Middle frontal gyrus (tissue), 1 donor: ENCODE measurements around the gene HKDC1.
"Not testable (repeated sequence)": the region's sequence is repeated elsewhere in the genome, so short reads cannot be mapped to it uniquely, and the experiment has no call there.

ENCODE experiments used
- DNase-seq: peaks from one replicate; pipeline ENCODE4 v3.0.0-alpha.2; 2015; ENCODE audit warnings: low spot score; ENCODE audit errors: extremely low spot score

The HKDC1 gene

DNA sequence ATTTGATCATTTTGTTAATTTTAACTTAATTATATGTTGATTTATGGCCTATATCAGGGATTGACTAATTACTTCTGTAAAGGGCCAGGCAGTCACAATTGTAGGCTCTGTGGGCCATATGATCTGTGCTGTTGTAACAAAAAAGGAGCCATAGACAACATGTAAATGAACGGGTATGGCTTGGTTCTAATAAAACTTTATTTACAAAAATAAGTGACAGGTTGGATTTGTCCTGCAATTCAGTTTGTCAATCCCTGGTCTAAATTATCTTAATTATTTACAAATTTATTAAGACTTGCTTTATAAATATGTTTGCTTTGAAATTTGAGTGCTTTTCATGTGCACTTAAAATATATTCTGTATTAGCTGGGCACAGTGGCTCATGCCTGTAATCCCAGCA lies 55.3 kb downstream of the HKDC1 start:
- DNase-seq: no peak

DNA sequence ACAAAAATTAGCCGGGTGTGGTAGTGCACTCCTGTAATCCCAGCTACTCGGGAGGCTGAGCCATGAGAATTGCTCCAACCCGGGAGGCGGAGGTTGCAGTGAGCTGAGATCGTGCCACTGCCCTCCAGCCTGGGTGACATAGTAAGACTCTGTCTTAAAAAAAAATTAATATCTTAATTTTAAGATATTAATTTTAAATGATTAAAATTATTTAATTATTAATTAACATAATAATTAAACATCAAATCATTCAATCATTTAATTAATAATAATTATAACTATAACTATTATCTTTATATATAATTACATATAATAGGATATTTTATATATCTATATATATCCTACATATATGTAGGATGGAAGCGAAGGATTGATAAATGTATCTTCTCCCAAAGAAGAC lies 56.4 kb downstream of the HKDC1 start:
- no peak for DNase-seq

DNA sequence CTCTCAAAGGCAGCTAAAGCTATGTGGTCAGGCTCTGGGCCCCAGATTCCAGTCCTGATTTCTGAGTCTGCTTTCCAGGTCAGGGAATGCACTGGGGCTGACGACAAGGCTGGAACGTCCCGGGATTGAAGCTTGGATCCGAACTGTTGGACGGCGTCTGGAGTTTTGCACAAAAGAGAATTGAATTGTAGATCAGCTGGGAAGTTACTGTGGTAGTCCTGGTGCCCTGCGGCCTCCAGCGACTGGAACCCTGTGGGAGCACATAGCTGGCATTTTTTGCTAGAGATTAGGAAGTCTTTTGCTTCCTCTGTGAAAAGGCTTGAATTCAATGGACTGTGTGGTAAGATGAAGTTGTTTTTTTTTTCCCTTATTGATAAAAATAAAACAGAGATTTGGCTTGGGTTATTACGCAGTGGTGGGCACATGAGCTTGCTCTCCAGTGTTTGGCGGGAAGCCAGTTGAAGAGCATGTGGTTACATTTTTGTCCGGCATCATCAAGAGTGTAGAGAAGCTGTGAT lies 58.4 kb downstream of the HKDC1 start, which contains the start of gene HK1:
Gene HK1, plus strand, starts transcription at position 51 of the 518 bp plus-strand sequence.
- DNase-seq: no peak

DNA sequence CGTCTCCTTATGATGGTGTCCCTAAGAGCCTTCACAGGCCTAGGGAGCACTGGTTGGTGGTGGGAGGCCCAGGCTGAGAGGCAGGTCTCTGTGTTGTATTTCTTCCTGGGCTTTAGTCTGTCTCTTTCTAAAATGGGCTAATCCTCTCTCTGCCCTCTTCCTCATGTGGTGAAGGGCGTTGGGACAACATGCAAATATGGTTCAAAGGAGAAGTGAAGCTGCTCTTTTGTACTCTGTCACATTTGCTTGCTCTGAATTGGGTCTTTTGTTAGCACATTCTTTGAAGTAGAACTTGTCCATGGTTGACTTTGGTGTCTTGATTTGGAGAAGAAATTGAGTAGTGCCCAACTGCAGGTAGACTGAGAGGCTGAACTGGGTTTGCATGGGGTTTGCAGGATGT lies 59.0 kb downstream of the HKDC1 start:
- no peak for DNase-seq

DNA sequence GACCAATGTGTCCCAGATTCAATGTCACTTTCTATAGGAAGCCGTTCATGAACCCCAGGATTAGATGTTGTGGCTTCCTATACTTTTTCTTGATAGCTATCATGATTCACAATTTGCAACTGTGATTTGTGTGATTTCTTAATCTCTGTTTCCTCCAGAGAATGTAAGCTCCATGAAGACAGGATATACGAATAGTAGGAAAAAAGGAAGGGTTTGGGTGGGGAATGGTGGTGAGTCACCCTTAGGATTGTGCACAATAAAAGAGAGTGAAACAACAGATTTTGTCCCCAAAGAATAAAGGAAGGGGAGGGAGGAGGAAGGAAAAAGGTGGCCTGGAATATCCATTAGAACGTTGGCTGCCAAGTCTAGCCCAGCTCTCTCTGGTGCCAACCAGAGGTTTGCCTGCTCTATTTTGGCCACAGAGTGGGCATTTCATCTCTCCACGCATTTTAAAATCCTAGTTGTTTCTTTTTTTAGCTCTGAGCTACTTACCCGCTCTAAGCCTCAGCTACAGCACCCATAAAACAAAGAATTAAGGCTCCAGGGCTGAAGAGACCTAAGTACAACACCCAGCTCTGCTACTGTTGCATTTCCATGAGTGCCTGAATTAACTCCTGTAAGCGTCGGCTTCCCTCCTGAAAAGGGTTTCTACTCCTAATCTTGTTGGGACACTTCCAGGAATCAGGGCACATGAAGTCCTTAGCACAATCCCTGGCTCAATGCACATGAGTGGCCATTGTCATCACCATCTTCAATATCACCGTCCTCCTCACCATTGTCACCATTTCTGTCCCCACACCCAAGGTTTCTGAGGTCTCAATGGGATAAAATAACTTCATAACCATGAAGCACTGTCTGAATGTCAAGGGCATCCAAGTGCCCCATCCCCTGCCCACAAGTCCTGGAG lies 61.6 kb downstream of the HKDC1 start:
- DNase-seq: no peak

DNA sequence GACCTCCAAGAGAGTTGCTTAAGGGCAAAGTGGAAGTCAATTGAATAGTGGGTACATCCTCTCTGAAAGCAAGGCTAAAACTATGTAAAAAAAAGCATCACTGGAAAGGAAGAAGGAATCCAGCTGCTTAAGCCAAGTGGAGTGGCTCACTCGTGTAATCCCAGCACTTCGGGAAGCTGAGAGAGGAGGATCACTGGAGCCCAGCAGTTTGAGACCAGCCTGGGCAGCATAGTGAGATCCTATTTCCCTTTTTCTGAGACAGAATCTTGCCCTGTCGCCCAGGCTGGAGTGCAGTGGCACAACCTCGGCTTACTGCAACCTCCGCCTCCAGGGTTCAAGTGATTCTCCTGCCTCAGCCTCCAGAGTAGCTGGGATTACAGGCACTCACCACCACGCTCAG lies 64.3 kb downstream of the HKDC1 start:
- DNase-seq: not testable (repeated sequence)

DNA sequence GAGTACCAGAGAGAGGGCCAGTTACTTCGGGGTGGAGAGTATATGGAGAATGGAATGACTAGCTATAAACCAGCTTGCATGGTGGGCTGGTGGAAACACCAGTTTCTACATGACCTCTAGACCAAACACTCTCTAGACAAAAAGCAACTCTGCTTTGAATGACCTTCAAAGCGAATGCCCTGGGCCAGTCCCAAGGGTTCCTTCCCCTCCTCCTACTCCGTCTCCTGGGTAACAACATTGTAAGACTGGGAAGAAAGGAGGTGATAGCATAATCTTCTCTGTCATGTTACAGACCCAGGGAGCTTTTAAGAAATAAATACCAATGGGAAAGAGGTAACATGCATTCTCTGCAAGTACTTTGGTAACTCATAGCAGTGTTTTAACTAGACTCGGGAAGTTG lies 65.6 kb downstream of the HKDC1 start:
- DNase-seq: no peak

DNA sequence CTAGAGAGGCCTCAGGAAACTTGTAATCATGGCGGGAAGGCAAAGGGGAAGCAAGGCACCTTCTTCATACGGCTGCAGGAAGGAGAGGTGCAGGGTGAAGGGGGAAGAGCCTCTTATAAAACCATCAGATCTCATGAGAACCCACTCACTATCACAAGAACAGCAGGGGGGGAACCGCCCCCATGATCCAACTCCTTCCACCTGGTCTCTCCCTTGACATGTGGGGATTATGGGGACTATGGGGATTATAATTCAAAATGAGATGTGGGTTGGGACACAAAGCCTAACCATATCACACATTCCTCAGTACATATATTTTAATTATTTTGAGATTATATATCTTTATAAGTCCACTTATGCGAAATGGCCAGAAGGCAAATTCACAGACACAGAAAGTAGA lies 67.0 kb downstream of the HKDC1 start:
- DNase-seq: no peak

DNA sequence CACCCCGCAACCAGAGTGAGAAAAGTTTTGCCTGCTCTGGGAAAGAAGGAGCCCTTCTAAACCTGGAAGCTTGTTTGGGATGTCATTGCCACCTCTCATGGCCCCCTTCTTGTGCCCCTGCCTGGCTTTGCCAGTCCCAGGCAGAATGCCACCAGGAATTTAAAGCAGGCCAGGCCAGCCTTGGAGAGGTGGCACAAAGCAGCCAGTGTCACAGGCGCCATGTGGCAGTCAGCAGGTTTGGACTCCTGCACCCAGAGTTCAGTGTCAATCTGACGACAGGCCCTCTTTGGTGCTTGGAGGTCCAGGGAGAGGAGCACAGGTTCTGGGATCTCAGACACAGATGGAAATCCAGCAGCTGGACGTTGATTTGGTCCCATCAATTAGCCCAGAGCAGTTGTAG lies 70.9 kb downstream of the HKDC1 start:
- DNase-seq: no peak

DNA sequence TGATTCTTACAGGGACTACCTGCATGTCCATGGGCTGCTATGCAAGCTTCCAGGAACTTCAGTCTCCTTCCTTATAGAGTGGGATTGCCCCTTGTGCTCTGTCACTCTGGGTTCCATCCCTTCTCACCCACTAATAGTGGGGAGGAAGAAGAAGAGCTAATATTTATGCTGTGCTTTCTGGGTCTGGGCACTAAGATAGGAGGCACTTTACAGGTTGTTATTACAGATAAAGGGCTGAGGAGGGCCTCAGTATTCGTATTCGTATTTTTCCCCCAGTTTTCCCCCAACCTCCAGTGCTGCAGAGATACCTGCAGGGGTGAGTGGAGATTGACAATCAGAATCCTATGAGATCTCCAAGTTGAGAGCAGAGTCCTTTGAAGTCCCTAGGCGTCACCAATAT lies 72.3 kb downstream of the HKDC1 start:
- DNase-seq: no peak

DNA sequence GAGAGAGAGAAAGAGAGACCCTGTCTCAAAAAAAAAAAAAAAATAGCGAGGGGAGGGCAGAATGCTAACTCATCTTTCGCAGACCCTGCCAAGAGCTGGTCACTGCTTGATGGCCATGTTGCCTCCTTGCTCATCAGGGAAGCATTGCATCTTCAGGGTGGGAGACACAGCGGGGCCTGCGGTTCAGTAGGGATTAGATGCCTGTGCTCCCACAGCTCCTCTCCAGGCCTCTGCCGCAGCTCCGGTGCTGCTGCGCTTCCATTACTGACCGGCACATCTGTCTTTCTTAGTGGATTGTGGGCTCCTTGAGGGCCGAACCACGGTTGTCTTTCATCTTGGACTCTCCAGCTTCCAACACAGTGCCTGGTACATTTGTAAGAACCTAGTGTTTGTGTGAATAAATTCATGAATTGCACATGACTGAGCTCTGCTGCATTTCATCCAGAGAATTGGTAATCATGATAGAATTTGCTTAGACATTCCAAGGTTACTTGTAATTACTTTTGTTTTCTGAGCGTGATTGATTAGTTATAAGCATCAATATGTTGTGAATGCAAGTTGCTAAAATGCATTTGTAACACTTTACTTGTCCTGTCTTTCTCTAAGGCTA lies 75.0 kb downstream of the HKDC1 start:
- no peak for DNase-seq

DNA sequence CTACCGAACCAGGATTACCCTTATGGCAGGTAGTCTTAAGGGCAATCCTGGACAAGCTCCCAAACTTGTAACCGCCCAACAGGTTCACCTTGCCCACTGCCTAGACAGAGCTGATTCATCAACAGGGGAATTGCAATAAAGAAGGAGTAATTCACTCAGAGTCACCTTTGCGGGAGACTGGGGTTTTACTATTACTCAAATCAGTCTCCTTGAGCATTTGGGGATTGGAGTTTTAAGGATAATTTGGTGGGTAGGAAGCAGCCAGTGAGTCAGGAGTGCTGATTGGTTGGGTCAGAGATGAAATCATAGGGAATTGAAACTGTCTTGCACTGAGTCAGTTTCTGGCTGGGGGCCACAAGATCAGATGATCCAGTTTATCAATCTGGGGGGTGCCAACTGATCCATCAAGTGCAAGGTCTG lies 83.5 kb downstream of the HKDC1 start:
- DNase-seq: no peak

DNA sequence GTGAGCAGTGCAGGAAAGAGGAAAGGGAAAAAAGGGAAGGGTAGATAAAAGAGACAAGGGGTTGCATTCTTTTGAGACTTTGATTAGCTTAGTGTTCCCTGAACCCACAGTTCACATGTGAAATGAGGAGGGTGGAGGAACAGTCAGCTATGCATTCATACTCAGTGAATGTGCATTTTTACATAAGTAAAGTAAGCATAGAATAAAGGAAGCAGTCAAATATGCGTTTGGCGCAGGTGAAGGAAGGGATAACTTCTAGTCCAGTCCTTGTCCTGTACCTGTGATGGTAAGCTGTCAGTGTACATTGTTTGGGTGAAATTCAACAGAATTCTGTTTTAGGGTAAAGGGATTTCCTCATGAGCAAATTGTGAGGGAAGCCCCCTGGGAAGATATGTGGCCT lies 86.3 kb downstream of the HKDC1 start:
- DNase-seq: no peak

DNA sequence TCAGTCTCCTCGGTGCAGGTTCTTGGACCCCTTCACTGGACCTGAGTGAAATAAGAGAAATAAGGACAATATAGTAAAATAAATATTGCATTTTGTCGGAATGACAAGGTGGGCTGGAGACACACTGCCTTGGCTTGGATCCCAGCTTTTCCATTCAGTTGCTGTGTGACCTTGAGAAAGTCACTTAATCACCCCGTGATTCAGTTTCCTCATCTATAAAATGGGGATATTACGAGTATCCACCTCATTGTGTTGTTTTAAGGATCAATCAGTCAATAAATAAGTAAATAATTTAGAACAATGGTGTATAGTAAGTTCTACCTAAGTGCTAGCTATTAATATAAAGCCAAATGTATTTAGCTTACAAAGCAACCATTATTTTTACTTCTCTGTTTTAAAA lies 87.3 kb downstream of the HKDC1 start:
- DNase-seq: no peak

DNA sequence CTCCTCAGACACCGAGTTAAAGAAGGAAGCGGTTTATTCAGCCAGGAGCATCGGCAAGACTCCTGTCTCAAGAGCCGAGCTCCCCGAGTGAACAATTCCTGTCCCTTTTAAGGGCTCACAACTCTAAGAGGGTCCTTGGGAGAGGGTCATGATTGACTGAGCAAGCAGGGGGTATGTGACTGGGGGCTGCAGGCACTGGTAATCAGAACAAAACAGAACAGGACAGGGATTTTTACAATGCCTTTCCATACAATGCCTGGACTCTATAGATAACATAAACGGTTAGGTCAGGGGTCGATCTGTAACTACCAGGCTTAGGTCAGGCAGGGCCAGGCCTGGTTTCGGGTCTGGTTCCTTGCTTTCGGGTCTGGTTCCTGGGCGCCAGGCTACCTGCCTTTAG lies 88.2 kb downstream of the HKDC1 start:
- not testable (repeated sequence) for DNase-seq

DNA sequence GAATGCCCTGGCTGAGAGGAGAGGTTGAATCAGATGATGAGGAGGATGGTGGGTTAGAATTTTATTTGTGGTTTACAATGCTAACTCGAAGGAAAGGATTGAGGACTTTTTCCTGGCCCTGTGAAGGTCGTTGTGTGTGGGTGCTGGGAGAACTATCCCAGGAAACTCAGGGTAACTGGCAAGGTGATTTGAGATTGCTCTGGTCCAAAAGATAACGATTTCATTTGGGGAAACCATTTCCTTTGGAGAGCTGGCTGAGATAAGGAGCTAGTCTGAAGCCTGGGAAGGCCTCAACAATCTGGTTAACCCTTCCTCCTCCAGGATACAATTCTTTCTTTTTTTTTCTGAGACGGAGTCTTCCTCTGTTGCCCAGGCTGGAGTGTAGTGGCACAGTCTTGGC lies 91.2 kb downstream of the HKDC1 start:
- DNase-seq: no peak

DNA sequence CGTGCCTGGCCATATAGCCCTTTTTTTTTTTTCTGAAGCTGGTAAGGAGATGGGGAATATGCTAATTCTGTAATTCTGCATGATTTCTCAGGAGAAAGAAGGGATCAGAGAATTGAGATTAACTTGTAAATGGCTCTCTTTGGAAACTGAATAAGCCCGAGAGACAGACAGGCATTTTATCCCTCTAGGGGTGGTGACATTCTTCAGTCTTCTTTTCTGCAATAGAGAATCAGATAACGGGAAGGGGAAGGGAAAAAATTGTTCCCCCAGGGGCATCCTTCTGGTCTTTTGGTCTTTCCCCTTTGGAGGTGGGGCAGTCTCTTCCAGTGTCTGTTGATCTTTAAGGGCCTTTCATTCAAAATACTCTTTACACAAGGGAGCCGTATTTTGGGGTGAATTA lies 92.4 kb downstream of the HKDC1 start:
- no peak for DNase-seq

DNA sequence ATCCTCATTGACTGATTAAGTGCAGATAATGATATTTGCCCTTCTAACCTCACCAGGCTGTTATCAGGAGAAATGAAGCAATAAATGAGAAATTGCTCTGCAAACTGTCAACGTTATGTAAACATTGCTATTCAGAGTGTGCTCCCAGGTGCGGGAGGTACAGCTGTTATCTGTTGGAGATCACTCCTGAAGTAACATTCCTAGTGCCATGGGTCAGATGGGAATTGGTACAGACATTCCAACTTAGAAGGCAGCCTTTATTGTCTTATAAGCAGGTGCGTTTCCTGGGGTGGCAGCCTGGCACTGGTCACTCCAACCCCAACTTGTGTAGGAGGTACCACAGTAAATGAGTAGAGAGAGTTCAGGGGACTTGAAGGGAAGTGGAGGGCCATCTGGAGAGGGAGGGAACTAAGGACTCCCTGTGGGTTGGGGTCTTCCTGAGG lies 95.0 kb downstream of the HKDC1 start:
- DNase-seq: no peak

DNA sequence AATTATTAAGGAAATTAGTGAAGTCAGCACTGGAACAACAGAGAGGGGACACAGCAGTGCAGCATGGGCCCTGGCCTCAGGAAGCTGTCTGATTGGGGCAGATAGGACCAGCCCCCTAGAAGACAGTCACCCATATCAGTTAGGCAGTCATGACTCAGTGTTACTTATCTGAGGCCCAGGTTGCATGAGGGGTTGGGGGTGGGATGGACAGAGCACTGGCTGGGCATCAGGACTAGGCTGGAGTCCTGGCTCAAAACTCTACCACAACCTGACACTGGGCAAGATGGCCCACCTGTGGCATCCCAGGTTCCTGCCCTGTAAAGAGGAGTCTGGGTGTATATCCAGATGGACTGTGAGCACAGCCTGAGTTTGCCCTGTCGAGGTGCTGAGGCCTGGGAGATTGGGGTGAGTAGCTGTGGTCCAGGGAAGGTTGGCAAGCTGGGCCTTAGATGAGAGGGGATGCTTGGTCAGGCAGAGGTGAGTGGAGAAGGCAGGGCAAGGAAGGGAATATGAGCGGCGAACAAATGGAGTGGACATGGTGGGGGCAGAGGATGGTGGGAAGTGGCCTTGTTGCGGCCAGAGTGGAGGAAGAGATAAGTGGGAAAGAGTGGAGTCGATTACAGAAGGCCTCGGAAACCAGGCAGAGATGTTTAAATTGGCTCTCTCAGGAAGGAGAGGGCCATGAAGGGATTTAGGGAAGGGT lies 95.6 kb downstream of the HKDC1 start:
- DNase-seq: no peak

DNA sequence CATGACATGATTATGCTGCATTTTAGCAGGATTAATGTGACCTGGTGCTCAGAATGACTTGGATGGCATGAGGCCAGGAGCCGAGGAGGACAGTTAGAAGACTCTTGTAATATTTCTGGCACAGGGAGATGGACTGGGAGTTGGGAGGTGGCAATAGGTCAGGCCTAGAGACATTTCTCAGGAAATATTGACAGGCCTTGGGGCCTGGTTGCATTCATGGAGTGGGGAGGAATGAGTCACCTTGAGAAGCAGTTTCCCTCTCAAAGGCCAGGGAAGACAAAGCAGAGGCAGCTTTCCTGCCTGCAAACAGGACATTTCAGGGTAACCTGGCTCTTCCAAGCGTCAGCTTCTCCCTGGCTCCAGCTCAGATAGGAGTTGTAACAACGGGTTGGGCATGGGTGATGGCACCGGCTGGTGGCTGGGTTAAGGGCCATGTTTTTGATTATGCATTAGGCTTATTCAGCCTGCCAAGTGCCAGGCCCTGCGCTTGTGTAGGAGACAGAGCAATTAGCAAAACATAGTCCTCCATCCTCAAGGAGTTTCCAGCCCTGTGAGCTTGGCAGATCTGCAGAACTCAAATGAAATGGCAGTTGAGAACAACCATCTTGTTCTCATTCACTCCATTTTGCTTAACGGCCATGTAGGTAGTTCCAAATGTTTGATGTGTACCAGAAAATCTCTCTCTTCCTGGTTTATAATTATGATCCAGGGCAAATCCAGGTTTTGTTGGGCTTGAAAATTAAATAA lies 96.4 kb downstream of the HKDC1 start:
- no peak for DNase-seq
